Measurements from ENCODE around the gene CCL25.

Gene CCL25

GRCh38 chr19:8034178-8034525 lies 18.4 kb upstream of the CCL25 start:
- DNase-seq (ENCODE audit: insufficient read length, low spot score), result no peak
- FAIRE-seq, result no peak
- no peak for TF ChIP-seq CTCF (IDR thresholded peaks at IDR 0.05; ENCODE audit: insufficient read depth, missing control alignments)

- FAIRE-seq, result no peak
- DNase-seq (ENCODE audit: insufficient read length, low spot score), result peak; percentile 4
Measured at GRCh38 chr19:8036434-8037099, 16.0 kb upstream of the CCL25 start.

GRCh38 chr19:8038815-8039214 lies 13.7 kb upstream of the CCL25 start:
- TF ChIP-seq CTCF (IDR thresholded peaks at IDR 0.05; ENCODE audit: insufficient read depth, missing control alignments), result no peak
- DNase-seq (ENCODE audit: insufficient read length, low spot score), result no peak
- no peak for FAIRE-seq

More at GRCh38 chr19:8036434-8037099, 16.0 kb upstream of the CCL25 start:
- TF ChIP-seq CTCF (IDR thresholded peaks at IDR 0.05; ENCODE audit: insufficient read depth, missing control alignments), result no peak

- TF ChIP-seq CTCF (IDR thresholded peaks at IDR 0.05; ENCODE audit: insufficient read depth, missing control alignments), result no peak
- DNase-seq (ENCODE audit: insufficient read length, low spot score) (no peak), FAIRE-seq (no peak)
Measured at GRCh38 chr19:8039231-8039630, 13.3 kb upstream of the CCL25 start.

DNA sequence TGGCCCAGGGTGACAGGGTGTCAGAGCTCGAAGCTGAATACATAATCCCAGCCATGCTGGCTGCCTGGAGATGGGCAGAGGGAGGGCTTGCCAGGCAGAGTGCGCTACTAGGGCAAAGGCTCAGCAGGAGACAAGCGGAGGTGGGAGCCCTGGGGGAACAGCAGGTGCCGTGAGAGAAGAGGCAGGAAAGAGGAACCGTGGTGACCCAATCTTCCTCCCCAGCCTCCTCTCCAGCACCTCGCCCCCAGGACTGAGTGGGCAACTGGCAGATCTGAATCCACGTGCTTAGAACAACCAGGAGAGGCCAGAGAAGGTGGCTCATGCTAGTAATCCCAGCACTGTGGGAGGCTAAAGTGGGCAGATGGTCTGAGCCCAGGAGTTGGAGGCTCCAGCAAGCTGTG lies 11.0 kb upstream of the CCL25 start:
- TF ChIP-seq CTCF (IDR thresholded peaks at IDR 0.05; ENCODE audit: insufficient read depth, missing control alignments), result no peak
- no peak for FAIRE-seq
- peak; percentile 16 for DNase-seq (ENCODE audit: insufficient read length, low spot score)

- FAIRE-seq, result no peak
- peak; percentile 2 for DNase-seq (ENCODE audit: insufficient read length, low spot score)
- TF ChIP-seq CTCF (IDR thresholded peaks at IDR 0.05; ENCODE audit: insufficient read depth, missing control alignments), result no peak
Measured at GRCh38 chr19:8042900-8043299, 9.7 kb upstream of the CCL25 start.

GRCh38 chr19:8044018-8044417 lies 8.5 kb upstream of the CCL25 start:
- DNase-seq (ENCODE audit: insufficient read length, low spot score) (peak; percentile 3), FAIRE-seq (no peak)
- no peak for TF ChIP-seq CTCF (IDR thresholded peaks at IDR 0.05; ENCODE audit: insufficient read depth, missing control alignments)

Measured in D721Med (cell line).